GM12873 (cell line): ENCODE results near the gene MTMR3.

Experiments
- CTCF ChIP-seq: IDR thresholded peaks from 2 replicates; pipeline ENCODE4 v1.5.1; 2012; ENCODE audit warnings: low read depth, mild to moderate bottlenecking, moderate library complexity, low read length, control low read depth; ENCODE audit not compliant: insufficient read depth; ENCODE audit errors: missing control alignments

MTMR3 gene

DNA sequence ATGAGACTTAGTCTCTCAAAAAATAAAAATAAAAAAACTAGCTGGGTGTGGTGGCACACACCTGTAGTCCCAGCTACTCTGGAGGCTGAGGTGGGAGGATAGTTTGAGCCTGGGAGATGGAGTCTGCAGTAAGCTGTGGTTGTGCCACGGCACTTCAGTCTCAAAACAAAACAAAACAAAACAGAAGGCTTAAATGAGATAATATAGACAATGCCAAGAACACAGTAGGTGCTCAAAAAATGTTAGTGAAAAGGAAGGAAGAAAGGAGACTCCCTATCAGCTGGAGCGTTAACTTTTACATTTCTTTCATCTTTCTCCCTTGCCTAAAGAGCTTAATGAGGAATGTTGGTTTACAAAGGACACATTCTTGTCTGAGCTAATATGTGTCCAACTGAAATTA, 40.8 kb upstream of the MTMR3 start:
- no peak for TF ChIP-seq CTCF

DNA sequence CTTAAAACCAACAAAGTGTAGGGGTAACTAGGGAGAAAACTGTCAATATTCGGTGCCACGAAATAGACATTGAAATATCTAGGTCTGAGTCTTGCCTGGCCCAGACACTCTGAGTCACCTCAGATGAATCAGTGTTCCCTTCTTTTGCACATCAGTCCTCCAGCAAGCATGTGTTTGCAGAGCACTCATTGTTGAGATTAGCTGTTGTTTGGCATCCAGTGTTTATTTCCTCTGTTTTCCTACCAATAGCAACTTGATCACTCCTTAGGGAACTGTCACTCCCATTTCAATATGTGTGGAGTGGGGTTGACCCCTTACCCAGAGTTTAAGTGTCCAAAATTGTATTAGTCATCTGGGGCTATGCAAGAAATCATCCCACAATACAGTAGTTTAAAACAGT, 40.2 kb upstream of the MTMR3 start:
- TF ChIP-seq CTCF, result no peak

DNA sequence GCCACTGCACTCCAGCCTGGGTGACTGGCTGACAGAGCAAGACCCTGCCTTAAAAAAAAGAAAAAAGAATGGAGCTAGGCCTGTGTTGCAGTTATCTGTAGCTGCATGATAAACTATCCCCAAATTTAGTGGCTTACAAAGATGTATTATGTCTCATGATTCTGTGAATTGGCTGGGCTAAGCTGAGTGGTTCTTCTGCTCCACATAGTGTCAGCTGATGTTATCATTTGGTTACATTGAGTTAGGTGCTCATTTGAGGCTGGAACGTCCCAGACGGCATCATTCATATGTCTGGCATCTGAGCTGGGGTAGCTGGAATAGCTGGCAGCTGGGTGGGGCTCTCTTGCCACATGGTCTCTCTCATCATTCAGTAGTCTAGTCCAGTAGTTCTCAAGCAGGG, 36.7 kb upstream of the MTMR3 start:
- no peak for TF ChIP-seq CTCF

DNA sequence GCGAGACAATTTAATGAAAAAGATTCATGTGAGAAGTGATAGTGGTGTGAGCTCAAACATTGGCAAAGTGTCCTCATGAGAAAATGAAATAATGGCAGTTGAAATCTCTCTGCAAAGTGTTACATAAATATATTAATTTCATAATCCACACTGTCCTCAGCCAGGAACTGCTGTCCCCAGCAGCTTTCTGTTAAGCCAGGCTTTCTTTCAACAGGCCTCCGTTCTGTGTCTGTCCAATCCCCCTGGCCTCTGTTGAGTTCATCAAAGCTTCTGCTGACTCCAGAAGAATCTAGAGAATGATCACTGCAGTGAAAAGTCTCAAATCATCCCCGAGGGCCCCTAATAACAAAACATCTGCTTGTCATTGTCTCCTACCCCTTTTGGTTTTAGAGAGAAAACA, 34.9 kb upstream of the MTMR3 start:
- TF ChIP-seq CTCF, result no peak

DNA sequence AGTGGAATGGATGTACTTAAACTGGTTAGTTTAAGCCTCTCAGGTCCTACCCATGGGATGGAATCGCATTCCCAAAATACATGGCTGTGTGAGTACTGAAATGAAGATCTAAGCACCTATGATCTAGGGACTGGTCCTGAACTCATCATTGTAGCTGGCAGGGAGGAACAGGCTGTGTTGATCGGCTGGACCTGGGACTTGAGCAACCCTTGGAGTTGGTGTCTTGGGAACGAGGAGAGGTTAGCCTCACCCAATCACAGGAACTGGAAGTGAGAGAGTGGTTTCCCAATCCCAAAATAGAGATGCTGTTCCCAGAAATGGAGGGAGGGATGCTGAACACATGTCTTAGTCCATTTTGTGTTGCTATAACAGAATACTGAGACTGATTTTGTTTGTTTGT, 28.5 kb upstream of the MTMR3 start:
- TF ChIP-seq CTCF, result no peak

GRCh38 chr22:29855611-29856181, 27.3 kb upstream of the MTMR3 start:
- no peak for TF ChIP-seq CTCF

DNA sequence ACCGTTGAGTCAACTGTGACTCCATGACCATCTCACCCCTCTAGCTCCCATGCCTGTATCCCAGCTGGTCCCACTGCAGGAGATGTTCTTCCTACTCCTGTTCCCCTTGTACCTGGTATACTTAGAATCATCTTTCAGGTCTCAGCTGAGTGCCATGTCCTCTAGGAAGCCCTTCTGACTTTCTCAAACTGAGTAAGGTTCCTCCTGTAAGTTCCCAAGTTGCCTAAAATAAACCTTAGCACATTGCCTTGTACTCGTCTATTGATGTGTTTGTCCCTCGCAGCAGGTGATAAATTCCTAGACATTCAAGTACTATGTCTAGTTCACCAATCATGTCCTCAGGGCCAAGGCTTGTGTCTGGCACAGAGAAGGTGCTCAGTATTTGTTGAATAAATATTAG, 26.5 kb upstream of the MTMR3 start:
- no peak for TF ChIP-seq CTCF
